Fibroblast of skin of back (primary cell): Measurements from ENCODE around the gene S100A7. TPM values are rescaled to one million over a fixed set of nuclear protein-coding genes. Genes with fewer than 3 reads are reported as not detected.

Experiments
- DNase-seq: peaks from one replicate; pipeline ENCODE4 v3.0.0-alpha.2; 2013
- polyA plus RNA-seq, 2 experiments: library from polyadenylated mRNA; unstranded; fragments of 120-200 nt; gene quantifications; one replicate each; pipeline ENCODE4 v1.2.1, GENCODE V29; 2013; ENCODE audit not compliant: insufficient read length in 2 of 2

S100A7 gene
- not detected for polyA plus RNA-seq (2013, experiment 1 of 2; ENCODE audit: insufficient read length)
- polyA plus RNA-seq (2013, experiment 2 of 2; ENCODE audit: insufficient read length) = not detected

GRCh38 chr1:153460551-153460950, at the start of gene S100A7:
Gene S100A7 (minus strand): TSS chr1:153460651. CDS start chr1:153459013, 1,638 bp downstream.
- no peak for DNase-seq

GRCh38 chr1:153509729-153510354, 49.4 kb upstream of the S100A7 start:
- DNase-seq = peak; percentile 39

DNA sequence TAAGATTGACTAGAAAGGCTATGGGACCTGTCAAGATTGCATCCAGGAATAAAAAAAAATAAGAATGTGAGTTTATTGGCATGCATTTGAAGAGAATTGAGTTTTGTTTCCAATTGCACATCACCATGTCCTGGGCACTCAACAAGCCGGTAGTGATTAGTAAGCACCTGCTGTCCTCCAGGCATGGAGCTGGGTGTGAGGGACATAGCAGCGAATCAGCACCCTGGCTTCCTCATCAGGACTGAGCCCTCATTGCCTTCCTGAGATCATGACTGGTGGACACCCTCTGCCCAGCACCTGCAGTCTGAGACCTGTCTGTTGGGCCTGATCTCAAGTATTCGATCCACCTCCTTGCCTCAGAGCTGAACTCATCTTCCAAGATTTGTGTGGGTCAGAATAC, 48.6 kb upstream of the S100A7 start:
- DNase-seq = no peak

- DNase-seq = no peak
These were observed 47.6 kb upstream of the S100A7 start for GRCh38 chr1:153507926-153508583.

GRCh38 chr1:153506831-153507413, 46.5 kb upstream of the S100A7 start:
- peak; percentile 66 for DNase-seq

GRCh38 chr1:153506386-153506785, 45.9 kb upstream of the S100A7 start:
- DNase-seq = no peak

DNA sequence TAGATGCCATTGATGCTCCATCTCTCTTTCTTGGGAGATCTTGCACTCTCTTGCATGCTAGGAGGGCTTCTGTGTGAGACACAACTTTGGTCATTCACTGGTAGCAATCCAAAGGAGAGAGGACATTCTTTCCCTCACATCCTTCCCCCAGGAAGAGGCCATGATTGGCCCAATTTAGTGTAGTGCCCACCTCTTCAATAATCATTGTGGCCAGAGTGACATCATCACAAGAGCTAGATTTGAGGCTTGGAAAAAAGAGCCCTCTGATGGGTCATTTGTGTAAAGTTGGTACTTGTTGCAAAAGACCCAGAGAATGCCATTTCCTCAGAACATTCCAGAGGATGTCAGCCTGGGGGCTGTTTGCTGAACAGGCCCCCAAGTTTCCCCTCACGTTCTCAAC, 45.1 kb upstream of the S100A7 start:
- DNase-seq = peak; percentile 26

GRCh38 chr1:153503766-153504165, 43.3 kb upstream of the S100A7 start:
- no peak for DNase-seq

GRCh38 chr1:153498746-153499145, 38.3 kb upstream of the S100A7 start:
- DNase-seq = no peak

DNA sequence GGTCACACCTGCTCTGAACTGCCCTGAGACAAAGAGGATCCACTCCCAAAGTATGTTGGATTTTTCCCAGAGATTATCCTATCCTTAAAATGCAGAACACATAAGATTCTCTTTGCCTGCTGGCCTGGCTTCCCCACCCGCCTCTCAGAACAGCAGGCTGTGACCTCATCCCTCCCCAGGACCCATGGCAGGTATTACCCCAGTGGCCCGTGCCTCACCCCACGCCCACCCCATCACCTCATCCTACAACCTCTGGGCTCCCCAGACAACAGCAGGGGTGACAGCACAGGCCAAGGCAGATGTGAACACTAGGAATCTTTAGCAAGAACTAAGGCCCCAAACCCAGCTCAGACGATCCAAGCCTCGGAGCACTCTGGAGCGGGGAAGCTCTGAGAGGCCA, 35.1 kb upstream of the S100A7 start:
- DNase-seq = no peak

DNA sequence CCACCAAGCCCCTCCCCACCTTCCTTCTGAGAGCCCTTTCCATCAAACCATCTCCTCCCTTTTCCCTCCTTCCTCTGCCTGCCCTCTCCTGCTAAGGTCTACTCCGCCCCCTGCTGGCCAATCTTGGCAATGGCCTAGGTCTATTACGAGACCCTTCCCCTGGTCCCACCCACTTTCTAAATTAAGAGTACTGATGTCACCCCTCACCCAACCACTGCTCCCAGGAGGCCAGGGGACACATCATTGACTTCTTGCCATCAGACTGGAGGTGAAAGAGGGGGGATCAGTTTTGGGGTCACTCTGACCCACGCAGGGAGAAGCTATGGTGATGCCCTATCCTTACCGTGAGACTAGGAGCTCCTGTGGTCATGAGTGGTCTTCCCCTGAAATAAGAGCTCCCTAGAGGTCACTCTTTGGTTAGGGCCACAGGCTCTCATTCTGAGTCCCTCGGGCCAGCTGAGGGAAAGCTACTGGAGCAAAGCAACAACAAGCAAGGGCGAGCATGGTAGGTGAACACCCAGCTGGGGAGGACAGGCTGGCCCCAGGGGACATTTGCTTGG, 34.6 kb upstream of the S100A7 start:
- DNase-seq = peak; percentile 58

DNA sequence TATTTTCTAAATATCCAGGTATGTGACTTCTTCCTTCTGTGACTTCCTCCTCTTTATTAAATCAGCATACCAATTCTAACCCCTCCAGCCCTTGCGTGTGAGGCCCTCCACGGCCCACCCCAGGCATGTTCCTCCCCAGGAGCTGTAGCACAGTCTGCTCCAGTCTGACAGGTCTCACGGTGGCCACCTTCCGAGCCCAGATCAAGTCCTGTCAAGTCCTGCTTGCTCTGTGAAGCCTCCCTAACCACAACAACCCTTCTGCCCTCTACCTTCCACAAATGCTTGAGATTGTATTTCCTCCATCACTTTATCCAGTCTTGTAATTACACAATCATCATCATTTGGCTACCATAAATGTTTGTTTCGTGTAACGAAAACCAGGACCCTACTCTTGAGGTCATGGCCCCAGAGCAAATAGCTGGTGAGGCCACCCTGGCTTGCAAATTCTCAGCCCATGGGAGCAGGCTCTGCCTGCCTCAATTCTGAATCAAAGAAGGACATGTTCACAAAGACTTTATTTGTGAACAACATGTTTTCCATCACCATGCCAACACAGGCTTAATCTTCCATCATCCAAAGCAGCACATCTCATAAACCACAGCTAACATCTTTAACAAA, 33.0 kb upstream of the S100A7 start:
- no peak for DNase-seq

DNA sequence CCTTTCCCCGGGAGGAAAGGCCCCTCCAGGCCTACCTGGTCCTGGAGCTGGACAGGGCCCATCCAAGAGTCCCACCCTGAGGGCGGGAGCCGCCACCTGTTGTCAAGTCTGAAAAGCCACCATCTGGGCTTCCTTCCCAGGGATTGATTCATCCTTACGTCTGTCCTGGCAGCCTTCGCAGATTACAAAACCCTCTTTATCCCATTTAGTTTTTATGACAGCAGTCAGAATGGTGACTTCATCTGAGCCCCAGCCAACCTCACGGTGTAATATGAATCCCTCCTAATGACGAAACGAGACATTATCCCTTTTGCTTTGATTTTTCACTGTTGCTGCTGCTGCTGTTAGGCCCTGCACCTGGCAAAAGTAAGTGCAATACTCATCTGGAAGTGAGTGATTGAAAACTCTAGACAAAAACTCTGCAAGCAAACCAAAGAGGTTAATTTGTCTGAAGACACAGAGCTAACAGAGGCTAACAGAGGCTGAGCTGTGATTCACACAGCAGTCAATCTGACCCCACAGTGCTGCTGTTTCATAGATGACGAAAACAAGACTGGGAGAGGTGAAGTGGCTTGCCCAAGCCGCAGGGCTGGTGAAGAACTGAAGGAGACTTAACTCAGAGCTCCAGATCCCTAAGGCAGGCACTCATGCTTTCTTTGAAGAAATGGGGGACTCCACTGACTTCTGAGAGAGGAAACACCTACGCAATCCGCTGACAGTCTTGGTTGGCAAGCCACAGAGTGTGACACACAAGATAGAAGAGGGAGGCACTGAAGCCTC, 30.0 kb upstream of the S100A7 start:
- DNase-seq = peak; percentile 43

- peak; percentile 68 for DNase-seq
These were observed 28.3 kb upstream of the S100A7 start for GRCh38 chr1:153488731-153489130.

DNA sequence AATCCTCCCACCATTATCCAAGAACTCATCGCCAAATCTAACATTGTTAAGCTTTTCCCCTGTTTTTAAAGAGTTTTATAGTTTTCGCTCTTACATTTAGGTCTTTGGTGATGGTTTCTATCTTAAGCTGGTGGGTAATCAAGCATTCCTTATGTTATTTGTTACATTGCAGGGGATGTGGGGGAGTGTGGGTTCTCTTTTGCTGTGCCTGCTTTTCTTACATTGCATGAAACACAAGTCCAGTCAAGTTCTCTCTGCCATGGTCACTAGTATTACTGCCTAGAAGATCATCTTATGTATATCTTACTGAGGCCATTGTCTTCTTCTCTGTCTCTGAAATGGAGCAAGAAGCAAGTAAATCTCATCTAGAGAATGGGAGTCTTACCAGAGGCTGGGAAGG, 27.3 kb upstream of the S100A7 start:
- DNase-seq = no peak

- DNase-seq = no peak
These were observed 25.4 kb upstream of the S100A7 start for GRCh38 chr1:153485863-153486262.

DNA sequence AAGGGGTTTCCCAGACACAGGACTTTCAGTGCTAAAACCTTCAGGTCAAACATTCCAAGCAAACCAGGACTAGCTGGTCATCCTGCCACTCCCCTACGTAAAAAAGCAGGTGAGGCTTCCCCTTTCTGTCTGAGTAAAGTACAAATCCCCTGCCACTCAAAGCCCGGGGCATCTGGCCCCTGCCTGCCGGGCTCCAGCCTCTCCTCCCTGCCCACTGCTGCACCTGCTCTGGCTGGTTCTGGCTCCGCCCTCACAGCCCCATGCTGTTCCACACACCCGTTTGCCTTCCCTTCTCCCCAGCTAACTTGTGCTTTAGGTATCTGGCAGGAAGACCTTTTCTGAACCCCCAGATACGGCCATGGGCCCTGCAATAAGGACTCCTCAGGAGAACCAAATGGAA, 23.3 kb upstream of the S100A7 start:
- DNase-seq = no peak

DNA sequence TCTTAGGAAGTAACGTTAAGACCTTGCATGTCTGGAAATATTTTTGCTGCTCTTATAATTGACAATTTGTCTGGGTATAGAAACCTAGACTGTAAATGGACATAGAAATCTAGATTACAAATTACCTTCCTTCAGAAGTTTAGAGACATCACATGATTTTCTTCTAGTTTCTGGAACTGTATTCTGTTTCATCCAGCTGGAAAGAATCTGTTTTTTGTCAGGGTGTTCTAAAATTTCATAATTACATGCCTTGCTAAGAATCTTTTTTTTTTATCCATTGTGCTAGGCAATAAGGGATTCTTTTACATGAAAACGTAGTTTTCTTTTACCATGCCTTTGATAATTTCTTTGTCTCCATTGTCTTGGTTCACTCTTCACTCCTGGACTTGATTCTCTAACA, 20.7 kb upstream of the S100A7 start:
- no peak for DNase-seq

- DNase-seq = no peak
These were observed 18.5 kb upstream of the S100A7 start for GRCh38 chr1:153478692-153479618.

GRCh38 chr1:153478047-153478691, 17.7 kb upstream of the S100A7 start:
- DNase-seq = no peak
